HuH-7 (cell line): ENCODE data around the gene PDE4B.
"Not testable (repeated sequence)": the region's sequence is repeated elsewhere in the genome, so short reads cannot be mapped to it uniquely, and the experiment has no call there.

Experiments
- DNase-seq: peaks from one replicate; pipeline ENCODE4 v3.0.0; 2011; ENCODE audit warnings: low spot score

The PDE4B gene

GRCh38 chr1:66055092-66055491 lies 262.4 kb downstream of the PDE4B start:
- no peak for DNase-seq

- not testable (repeated sequence) for DNase-seq
Measured at GRCh38 chr1:66057448-66057847, 264.8 kb downstream of the PDE4B start.

GRCh38 chr1:66058558-66058957 lies 265.9 kb downstream of the PDE4B start:
- DNase-seq: no peak

- not testable (repeated sequence) for DNase-seq
Measured at GRCh38 chr1:66067219-66067618, 274.5 kb downstream of the PDE4B start.

- no peak for DNase-seq
Measured at GRCh38 chr1:66069976-66070876, 277.5 kb downstream of the PDE4B start.

- DNase-seq: no peak
Measured at GRCh38 chr1:66073388-66073787, 280.7 kb downstream of the PDE4B start.

GRCh38 chr1:66074147-66074546 lies 281.5 kb downstream of the PDE4B start:
- DNase-seq: no peak

GRCh38 chr1:66078412-66078811 lies 285.7 kb downstream of the PDE4B start:
- no peak for DNase-seq

- DNase-seq: no peak
Measured at GRCh38 chr1:66083003-66083402, 290.3 kb downstream of the PDE4B start.

- DNase-seq: no peak
Measured at GRCh38 chr1:66084442-66084841, 291.7 kb downstream of the PDE4B start.

GRCh38 chr1:66085600-66085999 lies 292.9 kb downstream of the PDE4B start:
- no peak for DNase-seq

- DNase-seq: no peak
Measured at GRCh38 chr1:66088787-66089186, 296.1 kb downstream of the PDE4B start.

GRCh38 chr1:66090859-66091457 lies 298.3 kb downstream of the PDE4B start:
- no peak for DNase-seq

- DNase-seq: no peak
Measured at GRCh38 chr1:66095190-66095589, 302.5 kb downstream of the PDE4B start.

GRCh38 chr1:66100959-66101358 lies 308.3 kb downstream of the PDE4B start:
- not testable (repeated sequence) for DNase-seq

- DNase-seq: not testable (repeated sequence)
Measured at GRCh38 chr1:66104076-66104475, 311.4 kb downstream of the PDE4B start.

GRCh38 chr1:66108624-66109023 lies 315.9 kb downstream of the PDE4B start:
- DNase-seq: no peak

- no peak for DNase-seq
Measured at GRCh38 chr1:66112744-66113400, 320.2 kb downstream of the PDE4B start.

GRCh38 chr1:66119148-66119547 lies 326.5 kb downstream of the PDE4B start:
- DNase-seq: no peak

- no peak for DNase-seq
Measured at GRCh38 chr1:66124670-66125069, 332.0 kb downstream of the PDE4B start.

GRCh38 chr1:66128641-66129040 lies 335.9 kb downstream of the PDE4B start:
- DNase-seq: not testable (repeated sequence)

GRCh38 chr1:66132324-66132723 lies 339.6 kb downstream of the PDE4B start:
- DNase-seq: no peak

- DNase-seq: no peak
Measured at GRCh38 chr1:66134004-66134403, 341.3 kb downstream of the PDE4B start.
